ENCODE results near the gene PRPF6. TPM values are rescaled to one million over a fixed set of nuclear protein-coding genes. Genes with fewer than 3 reads are reported as not detected.

PRPF6 gene
- polyA plus RNA-seq, 1 donor from 2014 or later, result 91.9 TPM

DNA sequence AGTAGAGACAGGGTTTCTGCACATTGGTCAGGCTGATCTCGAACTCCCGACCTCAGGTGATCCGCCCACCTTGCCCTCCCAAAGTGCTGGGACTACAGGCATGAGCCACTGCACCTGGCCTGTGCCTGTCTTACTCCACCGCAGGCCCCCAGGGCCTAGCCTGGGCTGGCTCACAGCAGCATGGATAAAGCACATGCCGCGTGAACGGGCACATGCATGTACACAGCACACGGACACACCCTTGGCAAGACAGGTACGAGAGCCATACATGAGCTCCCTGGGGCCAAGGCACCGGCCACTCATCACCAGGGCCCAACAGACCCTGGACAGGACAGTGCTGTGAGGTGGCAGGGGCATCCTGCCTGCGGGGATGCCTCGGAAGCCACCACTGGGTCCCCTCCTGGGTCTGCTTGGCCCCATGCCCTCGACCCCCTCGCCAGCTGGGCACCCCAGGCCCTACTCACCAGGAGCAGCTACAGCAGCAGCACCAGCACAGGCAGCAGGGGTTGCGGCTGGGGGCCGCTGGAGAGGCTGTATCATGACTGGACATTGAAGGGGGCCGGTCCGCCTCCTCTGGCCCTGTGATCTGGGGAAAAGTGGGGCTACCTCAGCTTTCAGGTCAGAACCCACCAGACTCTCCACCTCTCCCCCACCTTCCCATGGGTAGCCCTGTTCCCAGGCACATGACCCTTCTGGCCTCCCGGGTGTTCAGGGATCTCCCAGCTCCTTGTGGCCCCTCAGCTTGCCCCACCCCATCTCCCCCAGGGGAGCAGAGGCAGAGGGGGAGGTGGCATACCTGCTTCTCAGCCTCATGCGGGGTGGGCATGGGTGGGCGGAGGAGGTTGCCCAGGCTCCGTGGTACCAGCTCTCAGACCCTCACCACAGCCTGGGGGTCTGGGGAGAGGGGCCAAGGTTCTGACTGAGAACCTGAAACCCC is 95.4 kb downstream of the PRPF6 start:
- H3K36me3 ChIP-seq (ENCODE audit: insufficient read depth, low read length), result no peaks in the 10 kb centered on the region
- H2AFZ ChIP-seq (ENCODE audit: low read depth, low read length), result no peak overlapping the region
- H3K4me3 ChIP-seq (ENCODE audit: low read length), result no peak overlapping the region
- no peak for TF ChIP-seq EZH2 (IDR thresholded peaks at IDR 0.05; ENCODE audit: borderline replicate concordance, insufficient read depth, low read length, poor library complexity, severe bottlenecking)
- TF ChIP-seq EP300 (conservative IDR thresholded peaks at IDR 0.05; ENCODE audit: poor library complexity, severe bottlenecking), result no peak
- no peaks in the 10 kb centered on the region for H3K79me2 ChIP-seq (replicated peaks; ENCODE audit: insufficient read depth, low read length)
- no peak overlapping the region for H3K9ac ChIP-seq (ENCODE audit: low read length)
- H3F3A ChIP-seq (ENCODE audit: insufficient read depth, low read length, poor library complexity, severe bottlenecking), result no peaks in the 10 kb centered on the region
- H3K27ac ChIP-seq (ENCODE audit: low read length), result no peak overlapping the region
- no peaks in the 10 kb centered on the region for H3K9me2 ChIP-seq (ENCODE audit: insufficient read depth, low read length)
- peaks cover 5% of the 10 kb centered on the region for H3K27me3 ChIP-seq (ENCODE audit: insufficient read depth, low read depth, low read length)
- H3K4me2 ChIP-seq (ENCODE audit: low read length), result no peak overlapping the region
- no peaks in the 10 kb centered on the region for H3K9me3 ChIP-seq (ENCODE audit: low read length)
- H4K20me1 ChIP-seq (ENCODE audit: insufficient read depth), result no peaks in the 10 kb centered on the region

DNA sequence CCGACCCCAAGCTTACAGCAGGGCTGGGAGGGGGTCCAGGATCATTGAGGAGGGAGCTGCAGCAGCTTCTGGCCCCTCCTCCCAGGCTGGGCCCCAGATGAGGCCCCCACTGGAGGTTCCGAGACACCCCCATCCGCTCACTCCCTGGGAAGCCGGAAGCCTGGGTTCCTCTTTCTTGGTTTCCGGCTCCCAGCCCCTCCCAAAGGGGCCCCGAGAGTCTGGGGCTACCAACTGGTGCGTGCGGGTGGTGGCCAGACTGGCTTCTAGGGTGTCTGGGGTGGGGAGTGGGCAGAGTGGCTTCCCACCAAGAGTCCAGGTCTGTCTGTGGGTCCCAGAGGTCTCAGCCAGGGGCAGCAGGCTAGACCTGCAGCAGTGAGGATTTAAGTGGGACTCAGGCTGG is 96.2 kb downstream of the PRPF6 start:
- peaks cover 5% of the 10 kb centered on the region for H3K27me3 ChIP-seq (ENCODE audit: insufficient read depth, low read depth, low read length)
- H3K36me3 ChIP-seq (ENCODE audit: insufficient read depth, low read length), result no peaks in the 10 kb centered on the region
- no peak overlapping the region for H2AFZ ChIP-seq (ENCODE audit: low read depth, low read length)
- H3K9me2 ChIP-seq (ENCODE audit: insufficient read depth, low read length), result no peaks in the 10 kb centered on the region
- H4K20me1 ChIP-seq (ENCODE audit: insufficient read depth), result no peaks in the 10 kb centered on the region
- no peak overlapping the region for H3K9ac ChIP-seq (ENCODE audit: low read length)
- H3K9me3 ChIP-seq (ENCODE audit: low read length), result no peaks in the 10 kb centered on the region
- TF ChIP-seq POLR2AphosphoS5 (IDR thresholded peaks at IDR 0.05), result no peak
- no peak for TF ChIP-seq EP300 (conservative IDR thresholded peaks at IDR 0.05; ENCODE audit: poor library complexity, severe bottlenecking)
- TF ChIP-seq MXI1 (conservative IDR thresholded peaks at IDR 0.05; ENCODE audit: poor library complexity, severe bottlenecking), result no peak
- no peak for TF ChIP-seq RAD21 (conservative IDR thresholded peaks at IDR 0.05)
- TF ChIP-seq, protein P1, sequence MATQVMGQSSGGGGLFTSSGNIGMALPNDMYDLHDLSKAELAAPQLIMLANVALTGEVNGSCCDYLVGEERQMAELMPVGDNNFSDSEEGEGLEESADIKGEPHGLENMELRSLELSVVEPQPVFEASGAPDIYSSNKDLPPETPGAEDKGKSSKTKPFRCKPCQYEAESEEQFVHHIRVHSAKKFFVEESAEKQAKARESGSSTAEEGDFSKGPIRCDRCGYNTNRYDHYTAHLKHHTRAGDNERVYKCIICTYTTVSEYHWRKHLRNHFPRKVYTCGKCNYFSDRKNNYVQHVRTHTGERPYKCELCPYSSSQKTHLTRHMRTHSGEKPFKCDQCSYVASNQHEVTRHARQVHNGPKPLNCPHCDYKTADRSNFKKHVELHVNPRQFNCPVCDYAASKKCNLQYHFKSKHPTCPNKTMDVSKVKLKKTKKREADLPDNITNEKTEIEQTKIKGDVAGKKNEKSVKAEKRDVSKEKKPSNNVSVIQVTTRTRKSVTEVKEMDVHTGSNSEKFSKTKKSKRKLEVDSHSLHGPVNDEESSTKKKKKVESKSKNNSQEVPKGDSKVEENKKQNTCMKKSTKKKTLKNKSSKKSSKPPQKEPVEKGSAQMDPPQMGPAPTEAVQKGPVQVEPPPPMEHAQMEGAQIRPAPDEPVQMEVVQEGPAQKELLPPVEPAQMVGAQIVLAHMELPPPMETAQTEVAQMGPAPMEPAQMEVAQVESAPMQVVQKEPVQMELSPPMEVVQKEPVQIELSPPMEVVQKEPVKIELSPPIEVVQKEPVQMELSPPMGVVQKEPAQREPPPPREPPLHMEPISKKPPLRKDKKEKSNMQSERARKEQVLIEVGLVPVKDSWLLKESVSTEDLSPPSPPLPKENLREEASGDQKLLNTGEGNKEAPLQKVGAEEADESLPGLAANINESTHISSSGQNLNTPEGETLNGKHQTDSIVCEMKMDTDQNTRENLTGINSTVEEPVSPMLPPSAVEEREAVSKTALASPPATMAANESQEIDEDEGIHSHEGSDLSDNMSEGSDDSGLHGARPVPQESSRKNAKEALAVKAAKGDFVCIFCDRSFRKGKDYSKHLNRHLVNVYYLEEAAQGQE (IDR thresholded peaks at IDR 0.05; ENCODE audit: borderline replicate concordance), result no peak
- TF ChIP-seq SMC3 (conservative IDR thresholded peaks at IDR 0.05; ENCODE audit: poor library complexity), result no peak
- TF ChIP-seq, protein P2, sequence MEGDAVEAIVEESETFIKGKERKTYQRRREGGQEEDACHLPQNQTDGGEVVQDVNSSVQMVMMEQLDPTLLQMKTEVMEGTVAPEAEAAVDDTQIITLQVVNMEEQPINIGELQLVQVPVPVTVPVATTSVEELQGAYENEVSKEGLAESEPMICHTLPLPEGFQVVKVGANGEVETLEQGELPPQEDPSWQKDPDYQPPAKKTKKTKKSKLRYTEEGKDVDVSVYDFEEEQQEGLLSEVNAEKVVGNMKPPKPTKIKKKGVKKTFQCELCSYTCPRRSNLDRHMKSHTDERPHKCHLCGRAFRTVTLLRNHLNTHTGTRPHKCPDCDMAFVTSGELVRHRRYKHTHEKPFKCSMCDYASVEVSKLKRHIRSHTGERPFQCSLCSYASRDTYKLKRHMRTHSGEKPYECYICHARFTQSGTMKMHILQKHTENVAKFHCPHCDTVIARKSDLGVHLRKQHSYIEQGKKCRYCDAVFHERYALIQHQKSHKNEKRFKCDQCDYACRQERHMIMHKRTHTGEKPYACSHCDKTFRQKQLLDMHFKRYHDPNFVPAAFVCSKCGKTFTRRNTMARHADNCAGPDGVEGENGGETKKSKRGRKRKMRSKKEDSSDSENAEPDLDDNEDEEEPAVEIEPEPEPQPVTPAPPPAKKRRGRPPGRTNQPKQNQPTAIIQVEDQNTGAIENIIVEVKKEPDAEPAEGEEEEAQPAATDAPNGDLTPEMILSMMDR (IDR thresholded peaks at IDR 0.05; ENCODE audit: poor library complexity, severe bottlenecking), result no peak
- no peak for TF ChIP-seq EZH2 (IDR thresholded peaks at IDR 0.05; ENCODE audit: borderline replicate concordance, insufficient read depth, low read length, poor library complexity, severe bottlenecking)
- no peak for TF ChIP-seq TAF1 (IDR thresholded peaks at IDR 0.05; ENCODE audit: low read depth)
- H3K4me3 ChIP-seq (ENCODE audit: low read length), result no peak overlapping the region
- no peaks in the 10 kb centered on the region for H3F3A ChIP-seq (ENCODE audit: insufficient read depth, low read length, poor library complexity, severe bottlenecking)
- H3K27ac ChIP-seq (ENCODE audit: low read length), result no peak overlapping the region
- H3K79me2 ChIP-seq (replicated peaks; ENCODE audit: insufficient read depth, low read length), result no peaks in the 10 kb centered on the region
- no peak overlapping the region for H3K4me2 ChIP-seq (ENCODE audit: low read length)
